Measurements from ENCODE around the gene FSIP1. TPM values are rescaled to one million over a fixed set of nuclear protein-coding genes. Genes with fewer than 3 reads are reported as not detected.

Gene FSIP1
- total and polyA plus RNA-seq, 9 donors: 0.13 to 6.8 (median 0.79) TPM

GRCh38 chr15:39669241-39669640, 113.4 kb downstream of the FSIP1 start:
- H3K4me3 ChIP-seq: no peak overlapping the region
- H3K27me3 ChIP-seq: no peaks in the 10 kb centered on the region
- H3K36me3 ChIP-seq: no peaks in the 10 kb centered on the region
- no peaks in the 10 kb centered on the region for H3K9me3 ChIP-seq
- no peak overlapping the region for H3K27ac ChIP-seq
- peaks cover 1% of the 10 kb centered on the region for H3K4me1 ChIP-seq (ENCODE audit: insufficient read depth)
- DNase-seq: no peak
- TF ChIP-seq CTCF (IDR thresholded peaks at IDR 0.05) (no peak), POLR2A (IDR thresholded peaks at IDR 0.05) (no peak), EP300 (IDR thresholded peaks at IDR 0.05) (no peak)
- intact Hi-C loops (cut with DNase I): no loop called here
- WGBS, 3 donors: 0 to 50% (median 50%) methylated on average over 1 of the region's 1 CpG

- H3K36me3 ChIP-seq: no peaks in the 10 kb centered on the region
- DNase-seq: no peak
- no peaks in the 10 kb centered on the region for H3K9me3 ChIP-seq
- H3K4me3 ChIP-seq: no peak overlapping the region
- 91 to 96% (median 94%) methylated on average over 4 of the region's 4 CpGs for WGBS, 3 donors
- H3K27ac ChIP-seq: no peak overlapping the region
- TF ChIP-seq CTCF (IDR thresholded peaks at IDR 0.05) (no peak), POLR2A (IDR thresholded peaks at IDR 0.05) (no peak), EP300 (IDR thresholded peaks at IDR 0.05) (no peak)
- intact Hi-C loops (cut with DNase I): no loop called here
- no peaks in the 10 kb centered on the region for H3K27me3 ChIP-seq
- peaks cover 1% of the 10 kb centered on the region for H3K4me1 ChIP-seq (ENCODE audit: insufficient read depth)
These were observed 114.2 kb downstream of the FSIP1 start for GRCh38 chr15:39668457-39668856.

- no peak overlapping the region for H3K27ac ChIP-seq
- 88 to 95% (median 93%) methylated on average over 5 of the region's 5 CpGs for WGBS, 3 donors
- intact Hi-C loops (cut with DNase I): no loop called here
- H3K27me3 ChIP-seq: no peaks in the 10 kb centered on the region
- no peaks in the 10 kb centered on the region for H3K36me3 ChIP-seq
- no peak for TF ChIP-seq POLR2A (IDR thresholded peaks at IDR 0.05)
- no peak for TF ChIP-seq CTCF (IDR thresholded peaks at IDR 0.05)
- no peak for TF ChIP-seq EP300 (IDR thresholded peaks at IDR 0.05)
- no peak for DNase-seq
- H3K9me3 ChIP-seq: no peaks in the 10 kb centered on the region
- no peak overlapping the region for H3K4me3 ChIP-seq
- H3K4me1 ChIP-seq (ENCODE audit: insufficient read depth): peaks cover 1% of the 10 kb centered on the region
These were observed 115.1 kb downstream of the FSIP1 start for GRCh38 chr15:39667382-39668127.

- Histone ChIP-seq H3K36me3 (no peaks in the 10 kb centered on the region), H3K27ac (no peak overlapping the region), H3K4me1 (ENCODE audit: insufficient read depth) (peaks cover 1% of the 10 kb centered on the region), H3K27me3 (no peaks in the 10 kb centered on the region), H3K4me3 (no peak overlapping the region), H3K9me3 (no peaks in the 10 kb centered on the region)
- 52 to 64% (median 59%) methylated on average over 3 of the region's 3 CpGs for WGBS, 3 donors
- intact Hi-C loops (cut with DNase I): no loop called here
- DNase-seq: no peak
- TF ChIP-seq POLR2A (IDR thresholded peaks at IDR 0.05) (no peak), EP300 (IDR thresholded peaks at IDR 0.05) (no peak), CTCF (IDR thresholded peaks at IDR 0.05) (no peak)
These were observed 116.0 kb downstream of the FSIP1 start for GRCh38 chr15:39666677-39667076.

Data from ovary (tissue), 9 donors.